Fibroblast of skin of right biceps (primary cell): ENCODE data around the gene TYW1.
"Not testable (repeated sequence)": the region's sequence is repeated elsewhere in the genome, so short reads cannot be mapped to it uniquely, and the experiment has no call there.

Experiments used
- DNase-seq: peaks from one replicate; pipeline ENCODE4 v3.0.0-alpha.2; 2013

Gene TYW1

GRCh38 chr7:67192123-67192702, 195.6 kb downstream of the TYW1 start:
- DNase-seq, result peak; percentile 30

GRCh38 chr7:67192889-67193613, 196.4 kb downstream of the TYW1 start:
- peak; percentile 1 for DNase-seq

- DNase-seq, result not testable (repeated sequence)
Measured at GRCh38 chr7:67196176-67196575, 199.5 kb downstream of the TYW1 start.

- not testable (repeated sequence) for DNase-seq
Measured at GRCh38 chr7:67198865-67199526, 202.4 kb downstream of the TYW1 start.

GRCh38 chr7:67205772-67206171, 209.1 kb downstream of the TYW1 start:
- not testable (repeated sequence) for DNase-seq

GRCh38 chr7:67206452-67206851, 209.8 kb downstream of the TYW1 start:
- no peak for DNase-seq

GRCh38 chr7:67208656-67209055, 212.0 kb downstream of the TYW1 start:
- not testable (repeated sequence) for DNase-seq

GRCh38 chr7:67209256-67209655, 212.6 kb downstream of the TYW1 start:
- DNase-seq, result no peak

GRCh38 chr7:67210567-67210966, 213.9 kb downstream of the TYW1 start:
- DNase-seq, result no peak

GRCh38 chr7:67211650-67212330, 215.2 kb downstream of the TYW1 start:
- not testable (repeated sequence) for DNase-seq

- DNase-seq, result not testable (repeated sequence)
Measured at GRCh38 chr7:67213038-67213437, 216.4 kb downstream of the TYW1 start.

GRCh38 chr7:67223551-67223950, 226.9 kb downstream of the TYW1 start:
- DNase-seq, result peak; percentile 81

- peak; percentile 74 for DNase-seq
Measured at GRCh38 chr7:67226340-67226907, 229.8 kb downstream of the TYW1 start.

- DNase-seq, result not testable (repeated sequence)
Measured at GRCh38 chr7:67226967-67227366, 230.3 kb downstream of the TYW1 start.

GRCh38 chr7:67229018-67229417, 232.4 kb downstream of the TYW1 start:
- DNase-seq, result not testable (repeated sequence)

- DNase-seq, result not testable (repeated sequence)
Measured at GRCh38 chr7:67230029-67230428, 233.4 kb downstream of the TYW1 start.

GRCh38 chr7:67233506-67233905, 236.9 kb downstream of the TYW1 start:
- DNase-seq, result not testable (repeated sequence)

- not testable (repeated sequence) for DNase-seq
Measured at GRCh38 chr7:67236216-67236615, 239.6 kb downstream of the TYW1 start.

- not testable (repeated sequence) for DNase-seq
Measured at GRCh38 chr7:67242871-67243270, 246.2 kb downstream of the TYW1 start.

- not testable (repeated sequence) for DNase-seq
Measured at GRCh38 chr7:67248364-67248763, 251.7 kb downstream of the TYW1 start.

- no peak for DNase-seq
Measured at GRCh38 chr7:67251986-67252558, 255.4 kb downstream of the TYW1 start.

- not testable (repeated sequence) for DNase-seq
Measured at GRCh38 chr7:67255076-67255475, 258.4 kb downstream of the TYW1 start.

GRCh38 chr7:67257779-67258178, 261.1 kb downstream of the TYW1 start:
- not testable (repeated sequence) for DNase-seq
